Loucy (cell line): ENCODE measurements around the gene AMPH.
"Not testable (repeated sequence)": the region's sequence is repeated elsewhere in the genome, so short reads cannot be mapped to it uniquely, and the experiment has no call there.

Source experiments
- CTCF ChIP-seq: fragments of 200-600 bp; sonication (generic); conservative IDR thresholded peaks from 2 replicates; pipeline ENCODE4 v1.5.1; 2014; ENCODE audit warnings: mild to moderate bottlenecking, antibody characterized with exemption, low read length
- EZH2phosphoT487 ChIP-seq: fragments of 200-600 bp; IDR thresholded peaks from 2 replicates; pipeline ENCODE4 v1.6.1; 2018; ENCODE audit warnings: antibody characterized with exemption, mild to moderate bottlenecking, moderate library complexity, borderline replicate concordance

- not testable (repeated sequence) for TF ChIP-seq CTCF, EZH2phosphoT487
These were observed 286.4 kb downstream of the AMPH start for GRCh38 chr7:38344741-38345140.
